Smooth muscle cell (in vitro differentiated cells): ENCODE measurements around the gene DAB2IP. TPM values are rescaled to one million over a fixed set of nuclear protein-coding genes. Genes with fewer than 3 reads are reported as not detected.

ENCODE experiments used
- DNase-seq: peaks from one replicate; lab custom pipeline; 2025; ENCODE audit not compliant: unreplicated experiment; lab: John Stamatoyannopoulos, UW
- H2AFZ ChIP-seq: fragments of 200-600 bp; sonication (generic); 2 replicates; pipeline ENCODE4 v1.6.0; 2016; ENCODE audit warnings: antibody characterized with exemption, low read depth, mild to moderate bottlenecking
- H3F3A ChIP-seq: fragments of 200-600 bp; sonication (generic); 2 replicates; pipeline ENCODE4 v1.6.0; 2017; ENCODE audit warnings: antibody characterized with exemption, low read depth
- H3K27ac ChIP-seq: fragments of 200-600 bp; sonication (generic); 2 replicates; pipeline ENCODE4 v1.5.1; 2016; ENCODE audit warnings: low read depth, mild to moderate bottlenecking
- H3K27me3 ChIP-seq: fragments of 200-600 bp; sonication (generic); 2 replicates; pipeline ENCODE4 v1.6.1; 2016; ENCODE audit warnings: low read depth, mild to moderate bottlenecking
- H3K36me3 ChIP-seq: fragments of 200-600 bp; sonication (generic); 2 replicates; pipeline ENCODE4 v1.5.1; 2016; ENCODE audit warnings: low read depth
- H3K4me1 ChIP-seq: fragments of 200-600 bp; sonication (generic); 2 replicates; pipeline ENCODE4 v1.5.1; 2016; ENCODE audit warnings: low read depth
- H3K4me2 ChIP-seq: fragments of 200-600 bp; sonication (generic); 2 replicates; pipeline ENCODE4 v1.6.0; 2016; ENCODE audit warnings: mild to moderate bottlenecking
- H3K4me3 ChIP-seq: fragments of 200-600 bp; sonication (generic); 2 replicates; pipeline ENCODE4 v1.5.1; 2016; ENCODE audit warnings: mild to moderate bottlenecking
- H3K79me2 ChIP-seq: fragments of 200-600 bp; sonication (generic); 2 replicates; pipeline ENCODE4 v1.6.0; 2016; ENCODE audit warnings: low read depth, mild to moderate bottlenecking
- H3K9ac ChIP-seq: fragments of 200-600 bp; sonication (generic); 2 replicates; pipeline ENCODE4 v1.6.0; 2016; ENCODE audit warnings: low read depth
- H3K9me3 ChIP-seq: fragments of 200-600 bp; sonication (generic); replicated peaks from 2 replicates; pipeline ENCODE4 v1.5.1; 2016; ENCODE audit warnings: low read depth
- H4K20me1 ChIP-seq: fragments of 200-600 bp; sonication (generic); 2 replicates; pipeline ENCODE4 v1.6.0; 2016; ENCODE audit warnings: low read depth
- CTCF ChIP-seq: fragments of 200-600 bp; sonication (generic); IDR thresholded peaks from 2 replicates; pipeline ENCODE4 v1.5.1; 2017; ENCODE audit warnings: borderline replicate concordance, mild to moderate bottlenecking, antibody characterized with exemption; ENCODE audit not compliant: insufficient read depth, poor library complexity, severe bottlenecking
- WGBS: methylation state at CpG from one replicate; pipeline ENCODE4 v1.1.7; 2016; ENCODE audit warnings: low lambda C conversion rate; 5-methylcytosine and 5-hydroxymethylcytosine counted together
- polyA plus RNA-seq: library from polyadenylated mRNA; unstranded; fragments of >200 nt; fragmentation: Nextera tagmentation; extraction: Ambion mirVana; gene quantifications from 2 replicates; pipeline ENCODE4 v1.2.1, GENCODE V29; 2016
- total RNA-seq: library from RNA; depleted of rRNA; stranded (reverse); fragments of >200 nt; gene quantifications from 2 replicates; pipeline ENCODE4 v1.2.3, GENCODE V29; 2014

Gene DAB2IP
- total and polyA plus RNA-seq, 2 experiments from 2014 or later, result 10.4 to 15.5 TPM

- no peaks in the 10 kb centered on the region for H3K27me3 ChIP-seq
- H3K36me3 ChIP-seq, result no peaks in the 10 kb centered on the region
- 92% methylated on average over 7 of the region's 7 CpGs for WGBS
- peaks cover 8% of the 10 kb centered on the region for H3K79me2 ChIP-seq
- no peaks in the 10 kb centered on the region for H3F3A ChIP-seq
- H3K4me1 ChIP-seq, result no peaks in the 10 kb centered on the region
- DNase-seq, result no peak
- TF ChIP-seq CTCF, result no peak
- H2AFZ ChIP-seq, result no peak overlapping the region
- no peak overlapping the region for H3K4me3 ChIP-seq
- no peak overlapping the region for H3K9ac ChIP-seq
- no peak overlapping the region for H3K4me2 ChIP-seq
- H3K9me3 ChIP-seq, result no peaks in the 10 kb centered on the region
- no peak overlapping the region for H3K27ac ChIP-seq
- peaks cover 28% of the 10 kb centered on the region for H4K20me1 ChIP-seq
These were observed 28.6 kb downstream of the DAB2IP start for GRCh38 chr9:121679901-121680635.

- H2AFZ ChIP-seq, result no peak overlapping the region
- no peaks in the 10 kb centered on the region for H3K9me3 ChIP-seq
- H3K27me3 ChIP-seq, result no peaks in the 10 kb centered on the region
- peaks cover 22% of the 10 kb centered on the region for H4K20me1 ChIP-seq
- DNase-seq, result no peak
- TF ChIP-seq CTCF, result no peak
- peaks cover 8% of the 10 kb centered on the region for H3K79me2 ChIP-seq
- no peak overlapping the region for H3K4me2 ChIP-seq
- 98% methylated on average over 7 of the region's 7 CpGs for WGBS
- no peak overlapping the region for H3K4me3 ChIP-seq
- no peaks in the 10 kb centered on the region for H3K36me3 ChIP-seq
- H3K4me1 ChIP-seq, result no peaks in the 10 kb centered on the region
- no peaks in the 10 kb centered on the region for H3F3A ChIP-seq
- no peak overlapping the region for H3K27ac ChIP-seq
- H3K9ac ChIP-seq, result no peak overlapping the region
These were observed 30.0 kb downstream of the DAB2IP start for GRCh38 chr9:121681404-121681803.

GRCh38 chr9:121682201-121682600 is 30.8 kb downstream of the DAB2IP start:
- Histone ChIP-seq H3F3A (no peaks in the 10 kb centered on the region), H2AFZ (no peak overlapping the region), H3K9me3 (no peaks in the 10 kb centered on the region), H3K4me2 (no peak overlapping the region), H3K4me3 (no peak overlapping the region), H3K27ac (no peak overlapping the region), H3K27me3 (no peaks in the 10 kb centered on the region), H4K20me1 (peaks cover 30% of the 10 kb centered on the region), H3K79me2 (peaks cover 8% of the 10 kb centered on the region), H3K4me1 (no peaks in the 10 kb centered on the region), H3K9ac (no peak overlapping the region), H3K36me3 (no peaks in the 10 kb centered on the region)
- no peak for TF ChIP-seq CTCF
- no peak for DNase-seq
- 83% methylated on average over 6 of the region's 6 CpGs for WGBS
